ENCODE measurements around the gene MAP1S.
A peak's percentile ranks its signal among the peaks of the same experiment; 100 is the strongest.

The MAP1S gene, protein sequence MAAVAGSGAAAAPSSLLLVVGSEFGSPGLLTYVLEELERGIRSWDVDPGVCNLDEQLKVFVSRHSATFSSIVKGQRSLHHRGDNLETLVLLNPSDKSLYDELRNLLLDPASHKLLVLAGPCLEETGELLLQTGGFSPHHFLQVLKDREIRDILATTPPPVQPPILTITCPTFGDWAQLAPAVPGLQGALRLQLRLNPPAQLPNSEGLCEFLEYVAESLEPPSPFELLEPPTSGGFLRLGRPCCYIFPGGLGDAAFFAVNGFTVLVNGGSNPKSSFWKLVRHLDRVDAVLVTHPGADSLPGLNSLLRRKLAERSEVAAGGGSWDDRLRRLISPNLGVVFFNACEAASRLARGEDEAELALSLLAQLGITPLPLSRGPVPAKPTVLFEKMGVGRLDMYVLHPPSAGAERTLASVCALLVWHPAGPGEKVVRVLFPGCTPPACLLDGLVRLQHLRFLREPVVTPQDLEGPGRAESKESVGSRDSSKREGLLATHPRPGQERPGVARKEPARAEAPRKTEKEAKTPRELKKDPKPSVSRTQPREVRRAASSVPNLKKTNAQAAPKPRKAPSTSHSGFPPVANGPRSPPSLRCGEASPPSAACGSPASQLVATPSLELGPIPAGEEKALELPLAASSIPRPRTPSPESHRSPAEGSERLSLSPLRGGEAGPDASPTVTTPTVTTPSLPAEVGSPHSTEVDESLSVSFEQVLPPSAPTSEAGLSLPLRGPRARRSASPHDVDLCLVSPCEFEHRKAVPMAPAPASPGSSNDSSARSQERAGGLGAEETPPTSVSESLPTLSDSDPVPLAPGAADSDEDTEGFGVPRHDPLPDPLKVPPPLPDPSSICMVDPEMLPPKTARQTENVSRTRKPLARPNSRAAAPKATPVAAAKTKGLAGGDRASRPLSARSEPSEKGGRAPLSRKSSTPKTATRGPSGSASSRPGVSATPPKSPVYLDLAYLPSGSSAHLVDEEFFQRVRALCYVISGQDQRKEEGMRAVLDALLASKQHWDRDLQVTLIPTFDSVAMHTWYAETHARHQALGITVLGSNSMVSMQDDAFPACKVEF

DNA sequence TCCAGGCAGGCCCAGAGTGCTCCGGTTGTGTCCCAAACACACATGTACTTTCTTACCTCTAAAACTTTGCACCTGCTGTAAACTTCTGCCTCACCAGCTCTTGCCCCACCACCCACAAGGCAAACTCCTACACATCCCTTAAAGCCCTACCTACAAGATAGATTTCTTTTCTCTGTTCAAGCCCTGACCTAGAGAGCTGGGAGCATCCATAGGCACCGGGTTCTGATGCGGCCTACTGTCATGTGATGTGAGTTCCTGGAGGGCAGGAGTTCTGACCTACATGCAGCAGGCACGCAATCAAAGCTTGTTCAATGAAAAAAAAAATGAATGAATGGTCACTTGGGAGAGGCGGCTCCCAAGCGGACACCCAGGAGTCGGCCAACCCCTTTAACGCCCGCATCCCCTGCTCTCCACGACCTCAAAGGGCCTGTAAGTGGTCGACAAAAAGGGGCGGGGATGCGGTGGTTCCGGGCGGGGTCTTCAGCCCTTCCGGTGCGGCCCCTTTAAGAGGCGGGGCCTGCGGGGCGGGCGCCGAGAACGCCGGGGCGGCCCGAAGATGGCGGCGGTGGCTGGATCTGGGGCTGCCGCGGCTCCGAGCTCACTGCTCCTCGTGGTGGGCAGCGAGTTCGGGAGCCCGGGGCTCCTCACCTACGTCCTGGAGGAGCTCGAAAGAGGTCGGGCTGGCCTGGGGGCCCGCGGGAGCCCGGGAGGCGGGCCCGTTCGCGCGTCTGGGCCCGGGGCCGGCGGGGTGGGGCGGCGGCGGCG, at the start of gene MAP1S:
MAP1S (plus strand) TSS at position 534 of the 765 bp plus-strand sequence; CDS start at position 557, 23 bp downstream.
- TF ChIP-seq, protein P1, sequence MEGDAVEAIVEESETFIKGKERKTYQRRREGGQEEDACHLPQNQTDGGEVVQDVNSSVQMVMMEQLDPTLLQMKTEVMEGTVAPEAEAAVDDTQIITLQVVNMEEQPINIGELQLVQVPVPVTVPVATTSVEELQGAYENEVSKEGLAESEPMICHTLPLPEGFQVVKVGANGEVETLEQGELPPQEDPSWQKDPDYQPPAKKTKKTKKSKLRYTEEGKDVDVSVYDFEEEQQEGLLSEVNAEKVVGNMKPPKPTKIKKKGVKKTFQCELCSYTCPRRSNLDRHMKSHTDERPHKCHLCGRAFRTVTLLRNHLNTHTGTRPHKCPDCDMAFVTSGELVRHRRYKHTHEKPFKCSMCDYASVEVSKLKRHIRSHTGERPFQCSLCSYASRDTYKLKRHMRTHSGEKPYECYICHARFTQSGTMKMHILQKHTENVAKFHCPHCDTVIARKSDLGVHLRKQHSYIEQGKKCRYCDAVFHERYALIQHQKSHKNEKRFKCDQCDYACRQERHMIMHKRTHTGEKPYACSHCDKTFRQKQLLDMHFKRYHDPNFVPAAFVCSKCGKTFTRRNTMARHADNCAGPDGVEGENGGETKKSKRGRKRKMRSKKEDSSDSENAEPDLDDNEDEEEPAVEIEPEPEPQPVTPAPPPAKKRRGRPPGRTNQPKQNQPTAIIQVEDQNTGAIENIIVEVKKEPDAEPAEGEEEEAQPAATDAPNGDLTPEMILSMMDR (IDR thresholded peaks at IDR 0.05; ENCODE audit: control insufficient read depth, extremely low read depth, insufficient read depth), result no peak
- peak; percentile 15 for DNase-seq (ENCODE audit: low read depth)
- H3K4me3 ChIP-seq (ENCODE audit: low read depth, low read length), result peak within 1 kb of the TSS; percentile 96

DNA sequence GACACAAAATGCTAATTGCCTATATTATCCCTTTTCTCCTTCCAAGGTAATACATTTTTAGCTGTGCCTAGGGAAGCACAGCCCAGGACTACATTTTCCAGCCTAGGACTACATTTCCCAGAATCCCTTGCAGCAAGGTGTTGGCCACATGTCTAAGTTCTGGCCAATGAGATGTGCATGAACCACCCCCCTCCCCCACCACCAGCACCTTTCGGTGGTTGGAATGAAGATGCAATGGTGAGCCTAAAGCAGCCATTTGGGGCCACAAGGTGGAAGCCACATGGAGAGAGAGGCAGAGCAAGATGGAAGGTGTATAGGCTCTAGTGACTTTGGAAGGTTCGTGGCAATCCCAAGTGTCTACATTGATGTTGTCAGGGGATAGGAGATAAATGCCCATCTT, 47.4 kb upstream of the MAP1S start:
- DNase-seq (ENCODE audit: low read depth), result no peak

DNA sequence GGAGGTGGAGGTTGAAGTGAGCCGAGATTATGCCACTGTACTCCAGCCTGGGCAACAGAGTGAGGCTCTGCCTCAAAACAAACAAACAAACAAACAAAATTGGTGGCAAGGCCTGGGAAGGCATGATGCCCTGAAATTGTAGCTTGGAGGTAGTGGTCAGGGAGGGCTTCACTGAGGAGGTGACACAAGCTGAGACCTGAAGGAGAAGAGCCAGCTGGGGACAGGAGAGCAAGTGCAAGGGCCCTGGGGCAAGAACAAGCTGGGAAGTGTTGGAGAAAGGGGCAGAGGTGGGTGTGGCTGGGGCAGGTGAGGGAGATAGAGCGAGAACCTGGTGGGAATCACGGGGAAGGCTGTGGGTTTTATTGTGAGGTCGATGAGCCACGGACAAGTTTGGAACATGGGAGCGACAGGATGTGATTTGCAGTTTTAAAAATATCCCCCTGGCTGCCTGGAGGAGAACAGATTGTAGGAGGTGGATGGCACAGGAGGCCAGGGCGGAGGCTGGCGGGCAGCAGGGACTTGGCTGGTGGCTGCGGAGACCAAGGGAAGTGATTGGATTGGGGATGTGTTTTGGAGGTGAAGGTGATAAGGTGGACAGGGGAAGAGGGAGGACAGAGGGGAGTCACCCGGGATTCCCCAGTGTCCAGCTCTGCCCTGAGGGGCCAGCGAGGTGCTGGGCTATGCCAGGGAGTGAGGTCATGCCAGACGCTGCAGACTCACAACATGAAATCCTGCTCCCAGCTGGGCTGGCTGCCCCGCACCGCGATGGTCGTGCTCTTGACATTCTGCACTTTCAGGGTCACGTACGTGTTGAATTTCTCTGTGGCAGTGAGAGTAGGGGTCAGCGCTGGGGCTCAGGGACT, 45.1 kb upstream of the MAP1S start:
- TF ChIP-seq, protein P1 (IDR thresholded peaks at IDR 0.05; ENCODE audit: control insufficient read depth, extremely low read depth, insufficient read depth), result no peak
- no peak overlapping the region for H3K4me3 ChIP-seq (ENCODE audit: low read depth, low read length)
- DNase-seq (ENCODE audit: low read depth), result no peak

More for the DNA sequence above, 47.4 kb upstream of the MAP1S start:
- TF ChIP-seq, protein P1 (IDR thresholded peaks at IDR 0.05; ENCODE audit: control insufficient read depth, extremely low read depth, insufficient read depth), result no peak
- H3K4me3 ChIP-seq (ENCODE audit: low read depth, low read length), result no peak overlapping the region

DNA sequence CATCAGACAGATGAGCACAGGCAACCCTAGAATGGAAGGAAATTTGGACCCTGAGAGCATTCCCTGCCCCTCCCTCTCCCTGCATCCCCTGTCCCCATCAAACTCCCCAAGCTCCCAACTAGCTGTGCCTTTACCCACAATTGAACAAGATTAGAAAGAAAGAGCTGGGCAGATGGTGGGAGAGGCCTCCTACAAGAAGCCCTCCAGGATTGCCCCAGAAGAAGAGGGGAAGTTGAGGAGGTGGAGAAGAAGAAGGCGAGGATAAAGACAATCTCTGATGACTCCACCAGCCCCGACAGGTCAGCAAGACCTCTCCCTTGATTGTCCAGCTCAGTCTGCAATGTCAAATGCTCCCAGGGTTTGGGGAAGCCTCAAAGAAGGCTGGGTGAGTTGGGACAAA, 43.0 kb upstream of the MAP1S start:
- no peak overlapping the region for H3K4me3 ChIP-seq (ENCODE audit: low read depth, low read length)
- TF ChIP-seq, protein P1 (IDR thresholded peaks at IDR 0.05; ENCODE audit: control insufficient read depth, extremely low read depth, insufficient read depth), result no peak
- DNase-seq (ENCODE audit: low read depth), result no peak

DNA sequence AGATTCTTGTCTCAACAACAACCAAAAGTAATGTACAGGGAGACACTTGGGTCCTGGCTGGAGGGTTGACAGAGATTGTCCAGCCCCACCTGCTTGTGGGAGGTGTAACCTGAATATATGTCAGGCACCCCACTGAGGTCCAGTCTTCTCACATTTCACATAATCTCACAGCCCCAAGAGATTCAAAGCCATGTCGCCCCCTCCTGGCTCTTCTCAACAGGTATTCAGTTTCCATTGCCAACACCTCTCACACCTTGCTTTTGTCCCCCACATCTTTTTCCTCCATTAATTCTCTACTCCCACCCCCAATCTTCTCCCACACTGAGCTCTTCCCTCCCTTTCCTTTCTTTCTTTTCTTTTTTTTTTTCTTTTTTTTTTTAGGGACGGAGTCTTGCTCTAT, 42.3 kb upstream of the MAP1S start:
- TF ChIP-seq, protein P1 (IDR thresholded peaks at IDR 0.05; ENCODE audit: control insufficient read depth, extremely low read depth, insufficient read depth), result no peak
- DNase-seq (ENCODE audit: low read depth), result no peak
- H3K4me3 ChIP-seq (ENCODE audit: low read depth, low read length), result no peak overlapping the region
